NCI-H526 treated with DMSO at 0.1 percent for 48 hours (cell line): Measurements from ENCODE around the gene SORCS3.

Experiments
- DNase-seq: peaks from one replicate; lab custom pipeline; 2025; lab: John Stamatoyannopoulos, UW

Gene SORCS3

GRCh38 chr10:104778371-104778770 is 137.3 kb downstream of the SORCS3 start:
- no peak for DNase-seq

DNA sequence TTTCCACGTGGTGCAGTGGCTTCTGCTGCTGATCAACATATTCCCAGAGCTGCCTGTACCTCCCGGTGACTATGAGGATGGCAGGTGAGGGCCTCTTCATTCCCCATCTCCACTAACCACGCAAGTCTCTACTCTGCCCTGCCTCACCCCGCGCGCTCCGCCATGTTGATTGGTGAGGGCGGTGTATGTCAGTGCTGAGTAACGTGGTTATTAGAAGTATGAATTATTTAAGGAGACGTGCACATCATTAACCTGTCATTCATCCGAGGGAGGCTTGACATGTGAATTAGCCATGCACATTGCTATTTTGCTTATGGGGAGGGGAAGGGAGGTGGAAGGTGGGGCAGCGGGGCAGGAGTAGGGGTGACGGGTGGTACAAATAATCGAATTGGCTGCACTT is 138.6 kb downstream of the SORCS3 start:
- DNase-seq: no peak

DNA sequence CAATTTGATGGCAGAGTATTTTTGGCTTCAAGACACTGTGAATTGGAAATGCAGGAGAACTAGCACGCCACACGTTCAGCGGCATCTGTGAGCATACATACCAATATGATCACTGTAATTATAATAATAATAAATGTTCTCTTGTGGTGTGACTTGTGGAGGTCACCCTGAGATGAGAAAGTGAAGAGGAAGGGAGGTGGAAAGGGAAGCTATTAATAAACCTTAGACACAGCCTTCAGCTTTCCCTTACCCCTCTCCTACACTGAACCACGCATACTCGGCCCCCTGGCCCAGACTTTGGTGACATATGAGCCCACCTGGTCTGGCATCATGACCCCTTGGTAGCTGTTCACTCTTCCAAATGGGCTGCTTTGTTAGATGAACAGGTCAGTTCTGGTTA is 139.1 kb downstream of the SORCS3 start:
- DNase-seq: no peak

GRCh38 chr10:104780946-104781595 is 140.0 kb downstream of the SORCS3 start:
- no peak for DNase-seq

GRCh38 chr10:104784452-104784851 is 143.4 kb downstream of the SORCS3 start:
- no peak for DNase-seq

DNA sequence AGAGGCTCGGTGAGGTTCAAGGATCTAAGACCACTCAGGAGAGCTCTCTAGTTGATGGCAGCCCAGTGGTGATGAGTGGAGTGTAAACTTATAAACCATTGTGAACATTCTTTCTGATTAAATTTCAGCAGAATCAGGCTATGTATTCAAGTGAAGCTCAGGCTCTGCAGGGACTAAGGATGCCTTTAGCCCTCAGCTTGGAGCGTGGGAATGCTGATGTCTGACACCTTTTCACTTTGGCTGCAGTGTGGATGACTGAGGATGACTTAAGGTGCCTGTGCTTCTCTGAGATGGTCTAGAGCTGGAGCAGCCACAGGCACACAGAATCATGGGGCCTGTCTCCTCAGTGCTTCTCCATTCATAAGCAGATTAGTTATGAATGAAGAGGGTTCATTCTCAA is 150.4 kb downstream of the SORCS3 start:
- DNase-seq: no peak

GRCh38 chr10:104795411-104795810 is 154.3 kb downstream of the SORCS3 start:
- DNase-seq: no peak

- DNase-seq: no peak
These were observed 155.7 kb downstream of the SORCS3 start for GRCh38 chr10:104796823-104797222.

- DNase-seq: no peak
These were observed 161.9 kb downstream of the SORCS3 start for GRCh38 chr10:104802941-104803340.

DNA sequence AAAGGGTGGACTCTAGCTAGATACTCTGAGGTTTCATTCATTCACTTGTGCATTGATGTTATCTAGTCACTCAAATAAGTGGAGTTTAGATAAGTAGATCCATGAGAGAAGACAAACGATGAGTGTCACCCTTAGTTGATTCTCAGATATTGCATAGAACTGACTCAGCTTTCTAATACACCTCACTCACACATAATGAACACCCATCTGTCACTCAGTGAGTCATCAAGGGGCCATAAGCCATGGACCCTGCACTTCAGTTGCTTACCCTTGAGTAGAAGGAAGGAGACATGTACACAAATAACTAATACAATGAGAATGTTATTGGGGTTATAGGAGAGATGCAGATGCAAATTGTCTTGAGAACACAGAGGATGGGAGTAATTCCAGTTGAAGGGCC is 163.8 kb downstream of the SORCS3 start:
- DNase-seq: no peak

DNA sequence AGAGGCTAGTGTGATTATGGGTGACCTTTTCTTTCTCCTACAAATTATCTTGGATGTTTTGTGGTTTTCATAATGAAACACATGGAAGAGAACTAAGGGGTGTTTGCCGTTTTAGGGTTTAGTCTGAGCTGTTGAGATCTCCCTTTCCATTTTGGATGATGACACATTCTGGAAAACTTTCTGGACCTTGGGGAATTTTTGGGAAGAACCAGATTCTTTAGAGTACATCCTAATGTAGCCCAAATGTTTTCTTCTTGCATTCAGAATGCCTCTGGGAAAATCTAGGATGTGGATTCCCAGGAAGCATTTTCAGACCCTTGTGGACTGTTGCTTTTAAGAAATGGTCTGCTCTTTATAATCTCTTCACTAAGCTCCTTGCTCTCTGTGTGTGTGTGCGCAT is 165.7 kb downstream of the SORCS3 start:
- no peak for DNase-seq

DNA sequence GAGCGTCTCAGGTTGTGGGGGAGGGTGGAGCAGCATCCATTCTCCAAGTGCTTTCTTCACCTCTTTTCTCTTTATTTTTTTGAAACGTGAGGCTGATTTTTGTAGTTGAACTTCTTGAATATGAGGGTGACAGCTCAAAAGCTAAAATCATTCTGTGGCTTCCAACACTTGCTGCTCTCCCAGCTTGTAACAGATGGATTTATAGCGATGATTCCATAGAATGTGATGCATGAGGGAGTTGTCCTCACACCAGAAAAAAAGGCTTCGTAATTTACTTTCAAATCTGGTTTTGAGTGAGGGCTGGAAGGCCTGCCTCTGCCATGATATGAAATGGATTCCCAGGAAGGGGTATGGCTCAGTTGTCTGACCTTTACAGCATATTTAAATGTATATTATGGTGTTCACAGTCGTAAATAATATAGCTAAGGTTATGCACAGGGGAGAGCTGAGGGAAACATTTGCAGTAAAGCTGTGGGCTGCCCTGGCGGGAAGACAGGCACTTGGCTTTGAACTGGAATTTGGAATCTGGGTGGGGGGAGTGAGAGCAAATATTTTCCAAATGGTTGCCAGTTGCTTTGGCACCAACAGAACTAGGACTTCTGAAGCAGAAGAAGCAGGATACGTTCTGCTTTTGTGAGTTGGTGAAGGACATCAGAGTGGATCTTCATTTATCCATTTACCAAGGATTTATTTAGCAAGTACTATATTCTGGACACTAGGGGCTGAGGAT is 166.7 kb downstream of the SORCS3 start:
- no peak for DNase-seq

DNA sequence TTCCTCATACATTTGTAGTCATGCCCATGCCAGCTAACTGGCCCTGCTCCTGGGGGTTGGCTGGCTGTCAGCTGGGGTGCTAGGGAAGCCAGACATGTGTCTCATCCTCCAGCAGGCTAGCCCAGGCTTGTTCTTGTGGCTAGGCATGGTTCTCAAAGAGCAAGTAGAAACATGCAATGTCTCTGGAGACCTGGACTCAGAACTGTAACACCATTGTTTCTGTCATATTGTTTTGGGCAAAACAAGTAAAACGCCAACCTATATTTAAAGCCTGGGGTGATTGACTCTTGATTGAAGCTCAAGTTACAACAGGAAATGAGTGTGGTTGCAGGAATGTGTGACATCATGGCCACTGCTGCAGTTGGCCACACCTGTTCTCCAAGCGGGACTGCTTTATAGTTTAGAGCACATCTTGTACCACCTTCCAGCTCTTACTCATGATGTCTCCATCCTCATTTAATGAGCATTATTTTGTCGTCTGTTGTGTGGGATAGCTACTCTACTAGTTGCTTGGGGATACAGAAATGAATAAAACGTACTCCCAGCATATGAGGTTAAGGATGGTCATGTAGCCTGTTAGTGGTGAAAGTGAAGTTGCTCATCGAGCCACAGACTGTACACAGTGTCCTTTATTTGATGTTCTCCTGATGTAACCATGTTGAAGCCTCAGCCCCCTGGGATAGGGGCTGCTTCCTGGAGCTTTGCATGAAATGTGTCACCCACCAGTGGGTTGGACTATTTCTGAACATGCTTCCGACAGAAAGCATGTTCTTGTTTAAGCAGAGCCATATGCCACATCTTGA is 168.4 kb downstream of the SORCS3 start:
- DNase-seq: no peak

DNA sequence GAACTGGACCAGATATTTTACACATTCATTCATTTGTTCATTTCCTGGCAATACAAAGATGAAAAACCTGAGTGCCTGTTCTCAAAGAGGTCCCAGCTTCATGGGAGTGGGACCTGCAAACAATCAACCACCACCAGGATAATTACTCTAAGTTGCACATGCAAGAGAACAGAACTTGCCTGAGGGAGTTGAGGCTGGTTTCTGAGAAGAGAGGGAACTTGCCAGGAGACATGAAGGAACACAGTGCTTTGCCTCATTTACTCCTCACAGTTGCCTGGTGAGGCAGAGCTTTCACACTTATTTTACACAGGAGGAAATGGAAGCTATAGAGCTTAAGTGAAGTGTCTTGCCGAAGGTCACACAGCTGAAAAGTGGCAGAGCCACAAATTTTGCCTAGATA is 170.1 kb downstream of the SORCS3 start:
- DNase-seq: no peak

DNA sequence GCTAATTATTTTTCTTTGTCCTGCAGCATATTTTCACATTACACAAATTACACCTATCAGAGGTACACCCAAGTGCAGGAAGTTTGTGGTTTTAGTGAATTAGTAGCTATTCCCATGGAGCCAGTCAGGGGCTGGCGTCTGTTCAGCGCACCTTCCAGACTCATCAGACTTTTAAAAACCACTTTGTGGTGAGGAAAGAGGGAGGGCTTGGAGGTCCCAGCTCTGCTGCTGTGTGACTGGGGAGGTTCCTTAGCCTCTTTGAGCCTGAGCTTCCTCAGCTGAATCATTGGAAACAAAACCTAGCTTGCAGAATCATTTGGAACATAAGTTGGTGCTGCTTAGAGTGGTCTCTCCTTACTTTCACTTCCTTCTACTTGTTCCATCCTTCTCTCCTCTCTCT is 175.4 kb downstream of the SORCS3 start:
- DNase-seq: no peak

- DNase-seq: no peak
These were observed 178.6 kb downstream of the SORCS3 start for GRCh38 chr10:104819731-104820130.

DNA sequence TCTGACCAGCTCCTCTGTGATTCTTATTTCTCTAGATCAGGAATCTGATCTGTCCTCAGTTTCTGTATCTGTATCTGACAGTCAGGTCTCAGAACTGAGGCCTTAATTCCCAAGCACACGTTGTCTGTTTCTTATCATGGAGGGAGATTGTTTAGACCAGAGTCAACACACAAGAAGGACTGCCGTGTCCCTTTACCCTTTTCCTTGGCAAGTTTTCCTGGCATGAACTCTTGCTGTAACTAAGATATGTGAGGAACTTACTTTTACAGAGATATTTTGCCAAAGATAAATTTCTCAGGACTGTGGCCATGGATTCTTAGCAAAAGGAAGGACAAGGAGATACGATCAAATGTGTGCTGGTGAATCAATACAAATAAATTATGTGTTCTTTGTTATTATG is 181.0 kb downstream of the SORCS3 start:
- DNase-seq: no peak

DNA sequence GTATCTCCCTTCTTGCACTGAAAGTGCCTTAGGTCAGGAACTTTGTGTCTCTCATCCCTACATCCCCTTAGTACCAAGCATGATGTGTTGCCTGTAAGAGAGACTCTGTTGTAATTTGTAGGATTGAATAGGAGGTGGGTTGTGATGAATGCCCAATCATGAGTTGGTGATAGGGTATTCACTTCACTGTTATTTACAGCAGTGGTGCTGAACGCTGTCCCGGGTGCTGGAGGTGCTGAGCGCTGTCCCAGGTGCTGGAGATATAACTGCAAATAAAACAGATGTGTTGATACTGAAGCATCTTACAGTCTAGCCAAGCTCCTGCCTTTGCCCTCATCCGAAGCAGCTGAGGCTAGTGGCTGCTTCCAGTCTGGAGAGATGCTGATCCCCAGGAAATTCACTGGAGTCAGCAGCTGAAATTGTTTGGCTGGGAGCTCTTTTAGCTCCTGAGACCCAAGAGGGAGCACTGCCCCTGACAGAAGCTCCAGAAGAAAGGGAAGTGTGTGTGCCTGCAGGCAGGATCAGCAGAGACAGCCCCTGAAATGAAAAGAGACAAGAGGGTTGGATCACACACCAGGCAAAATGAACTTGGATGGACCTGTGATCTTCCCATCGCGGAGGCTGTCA is 183.4 kb downstream of the SORCS3 start:
- no peak for DNase-seq

- DNase-seq: no peak
These were observed 190.2 kb downstream of the SORCS3 start for GRCh38 chr10:104831272-104831671.

GRCh38 chr10:104834580-104834979 is 193.5 kb downstream of the SORCS3 start:
- no peak for DNase-seq

GRCh38 chr10:104835422-104835821 is 194.3 kb downstream of the SORCS3 start:
- no peak for DNase-seq

- no peak for DNase-seq
These were observed 201.6 kb downstream of the SORCS3 start for GRCh38 chr10:104842704-104843103.

GRCh38 chr10:104844073-104844472 is 203.0 kb downstream of the SORCS3 start:
- no peak for DNase-seq
